SU-DHL-6 (cell line): Measurements from ENCODE around the gene BASP1.

Experiments used
- H2AFZ ChIP-seq: fragments of 200-600 bp; sonication (generic); 2 replicates; pipeline ENCODE4 v1.6.1; 2014; ENCODE audit warnings: low read depth, mild to moderate bottlenecking, moderate library complexity, mixed read lengths, antibody characterized with exemption, low read length; ENCODE audit not compliant: severe bottlenecking
- H3F3A ChIP-seq: fragments of 200-600 bp; shearing (Covaris generic); 2 replicates; pipeline ENCODE4 v1.6.0; 2016; ENCODE audit warnings: antibody characterized with exemption, mild to moderate bottlenecking; ENCODE audit not compliant: insufficient read depth
- H3K27ac ChIP-seq: fragments of 200-600 bp; sonication (generic); 2 replicates; pipeline ENCODE4 v1.5.1; 2016; ENCODE audit warnings: low read depth, mild to moderate bottlenecking, low read length, moderate library complexity, mixed read lengths
- H3K27me3 ChIP-seq: fragments of 200-600 bp; sonication (generic), shearing (Covaris generic); 2 replicates; pipeline ENCODE4 v1.6.0; 2014; ENCODE audit warnings: mild to moderate bottlenecking, low read length
- H3K36me3 ChIP-seq: fragments of 200-600 bp; sonication (generic); 2 replicates; pipeline ENCODE4 v1.6.1; 2014; ENCODE audit warnings: mild to moderate bottlenecking, low read length, mixed read lengths
- H3K4me2 ChIP-seq: fragments of 300-600, 200-600 bp; shearing (Covaris generic), sonication (generic); 2 replicates; pipeline ENCODE4 v1.6.0; 2014; ENCODE audit warnings: low read length, low read depth, mild to moderate bottlenecking; ENCODE audit not compliant: poor library complexity, severe bottlenecking
- H3K4me3 ChIP-seq: fragments of 200-600 bp; sonication (generic); 2 replicates; pipeline ENCODE4 v1.5.1; 2014; ENCODE audit warnings: antibody characterized with exemption, low read length, mild to moderate bottlenecking, mixed read lengths; ENCODE audit not compliant: insufficient read depth, poor library complexity, severe bottlenecking
- H3K79me2 ChIP-seq: fragments of 200-600 bp; sonication (generic); 2 replicates; pipeline ENCODE4 v1.6.1; 2014; ENCODE audit warnings: mild to moderate bottlenecking, low read length, moderate library complexity; ENCODE audit not compliant: insufficient read depth
- H3K9ac ChIP-seq: fragments of 200-600 bp; sonication (generic); 2 replicates; pipeline ENCODE4 v1.7.0; 2014; ENCODE audit warnings: mild to moderate bottlenecking, low read length
- H3K9me2 ChIP-seq: fragments of 200-600 bp; sonication (generic); replicated peaks from 2 replicates; pipeline ENCODE4 v1.6.1; 2014; ENCODE audit warnings: low read length; ENCODE audit not compliant: insufficient read depth
- H3K9me3 ChIP-seq: fragments of 200-600 bp; sonication (generic); 2 replicates; pipeline ENCODE4 v1.6.1; 2014; ENCODE audit warnings: low read length, mixed read lengths; ENCODE audit not compliant: insufficient read depth
- H4K20me1 ChIP-seq: fragments of 200-600 bp; sonication (generic); 2 replicates; pipeline ENCODE4 v1.6.1; 2014; ENCODE audit warnings: low read depth, mild to moderate bottlenecking, antibody characterized with exemption, low read length, moderate library complexity, mixed read lengths
- CTCF ChIP-seq: fragments of 200-600 bp; sonication (generic); IDR thresholded peaks from one replicate; pipeline ENCODE4 v1.5.1; 2017; ENCODE audit warnings: antibody characterized with exemption, mild to moderate bottlenecking, low read length, moderate library complexity; ENCODE audit not compliant: insufficient read depth, poor library complexity, severe bottlenecking
- EZH2phosphoT487 ChIP-seq: fragments of 200-600 bp; sonication (generic), shearing (Covaris generic); conservative IDR thresholded peaks from 2 replicates; pipeline ENCODE4 v1.6.1; 2018; ENCODE audit warnings: mild to moderate bottlenecking, antibody characterized with exemption, low read length, moderate library complexity, mixed read lengths

The BASP1 gene

GRCh38 chr5:17219006-17219422 is 1.6 kb downstream of the BASP1 start:
- H3K4me3 ChIP-seq, result peak overlapping the region; percentile 60
- H3K36me3 ChIP-seq, result peaks cover 16% of the 10 kb centered on the region; the same call in 1 of the 2 replicates
- peaks cover 38% of the 10 kb centered on the region for H4K20me1 ChIP-seq
- H3K9me2 ChIP-seq, result no peaks in the 10 kb centered on the region
- no peaks in the 10 kb centered on the region for H3K9me3 ChIP-seq
- H3K9ac ChIP-seq, result peak overlapping the region; percentile 89
- peak overlapping the region; percentile 84 for H3K27ac ChIP-seq
- peaks cover 92% of the 10 kb centered on the region for H3K79me2 ChIP-seq
- H3K27me3 ChIP-seq, result no peaks in the 10 kb centered on the region
- no peak for TF ChIP-seq CTCF
- TF ChIP-seq EZH2phosphoT487, result no peak
- peak overlapping the region; percentile 93 for H3K4me2 ChIP-seq
- H2AFZ ChIP-seq, result no peak overlapping the region
- H3F3A ChIP-seq, result peaks cover 31% of the 10 kb centered on the region; the same call in 1 of the 2 replicates

- Histone ChIP-seq H3K4me3 (peak overlapping the region; percentile 60), H4K20me1 (peaks cover 43% of the 10 kb centered on the region), H3K4me2 (peak overlapping the region; percentile 93), H3K36me3 (peaks cover 16% of the 10 kb centered on the region; the same call in 1 of the 2 replicates), H3F3A (peaks cover 31% of the 10 kb centered on the region), H3K9me2 (no peaks in the 10 kb centered on the region), H3K79me2 (peaks cover 92% of the 10 kb centered on the region), H3K9me3 (no peaks in the 10 kb centered on the region), H2AFZ (no peak overlapping the region), H3K27ac (peak overlapping the region; percentile 84), H3K27me3 (no peaks in the 10 kb centered on the region), H3K9ac (peak overlapping the region; percentile 89)
- no peak for TF ChIP-seq EZH2phosphoT487
- TF ChIP-seq CTCF, result no peak
These were observed 2.0 kb downstream of the BASP1 start for GRCh38 chr5:17219469-17219868.

- Histone ChIP-seq H3K27ac (peak overlapping the region; percentile 84), H3F3A (peaks cover 33% of the 10 kb centered on the region), H3K27me3 (no peaks in the 10 kb centered on the region), H3K4me3 (peak overlapping the region; percentile 60), H3K9me3 (no peaks in the 10 kb centered on the region), H3K9ac (peak overlapping the region; percentile 89), H3K79me2 (peaks cover 92% of the 10 kb centered on the region), H2AFZ (no peak overlapping the region), H3K9me2 (no peaks in the 10 kb centered on the region), H3K4me2 (peak overlapping the region; percentile 93), H3K36me3 (peaks cover 16% of the 10 kb centered on the region; the same call in 1 of the 2 replicates), H4K20me1 (peaks cover 47% of the 10 kb centered on the region)
- TF ChIP-seq CTCF, result no peak
- no peak for TF ChIP-seq EZH2phosphoT487
These were observed 2.6 kb downstream of the BASP1 start for GRCh38 chr5:17219992-17220391.
